DMS153 treated with DMSO at 0.1 percent for 48 hours (cell line): ENCODE data around the gene DAD1.
"Not testable (repeated sequence)": the region's sequence is repeated elsewhere in the genome, so short reads cannot be mapped to it uniquely, and the experiment has no call there.

ENCODE experiments used
- DNase-seq: peaks from one replicate; lab custom pipeline; 2025; ENCODE audit not compliant: unreplicated experiment; lab: John Stamatoyannopoulos, UW

DAD1 gene

DNA sequence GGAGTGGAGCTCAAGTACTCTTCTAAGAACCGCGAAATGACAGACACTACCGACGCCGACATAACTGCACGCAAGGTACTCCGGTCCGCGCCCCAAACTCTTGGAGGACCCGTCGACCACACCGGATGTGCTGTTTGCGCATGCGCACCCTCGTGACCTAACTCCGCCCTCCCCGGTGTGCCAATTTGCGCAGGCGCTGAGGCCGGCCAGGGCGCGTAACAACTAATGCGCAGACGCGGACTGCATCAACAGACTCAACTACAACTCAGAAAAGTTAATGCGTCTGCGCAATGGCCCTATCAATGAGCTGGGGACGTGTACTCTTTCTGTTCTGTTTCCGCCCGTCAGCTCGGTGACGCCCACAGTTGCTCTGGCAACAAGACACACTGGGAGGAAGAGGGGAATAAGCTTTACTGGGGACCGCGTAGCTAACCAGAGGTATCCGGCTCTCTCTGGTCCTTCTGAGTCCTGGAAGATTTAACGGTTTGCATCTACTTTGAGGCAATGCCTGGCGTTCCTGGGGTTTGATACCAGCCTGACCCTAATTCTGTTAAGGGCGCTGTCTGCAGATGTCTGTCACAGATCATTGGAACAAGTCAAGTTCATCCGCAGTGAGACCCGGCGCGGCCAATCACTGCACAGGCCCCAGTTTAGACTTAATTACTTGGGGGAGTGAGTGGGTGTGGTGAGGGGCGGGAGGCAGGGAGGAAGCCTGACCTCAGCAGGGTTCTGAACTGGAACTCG lies at the start of gene DAD1:
TSS of gene DAD1 (minus strand) at position 129 of the 744 bp plus-strand sequence. CDS start at position 62, 67 bp downstream.
- peak; percentile 98 for DNase-seq

DNA sequence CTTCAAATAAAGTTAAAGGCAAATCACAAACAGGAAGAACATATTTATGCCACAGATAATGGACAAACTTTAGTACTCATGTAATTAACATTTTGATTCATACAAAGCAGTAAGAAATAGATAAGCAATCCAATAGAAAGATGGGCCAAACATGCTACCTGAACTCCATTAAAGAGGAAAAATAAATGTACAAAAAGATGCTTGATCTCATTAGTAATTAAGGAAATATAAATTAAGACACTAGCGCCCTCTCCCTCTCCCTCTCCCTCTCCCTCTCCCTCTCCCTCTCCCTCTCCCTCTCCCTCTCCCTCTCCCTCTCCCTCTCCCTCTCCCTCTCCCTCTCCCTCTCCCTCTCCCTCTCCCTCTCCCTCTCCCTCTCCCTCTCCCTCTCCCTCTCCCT lies 47.0 kb upstream of the DAD1 start:
- DNase-seq: not testable (repeated sequence)

DNA sequence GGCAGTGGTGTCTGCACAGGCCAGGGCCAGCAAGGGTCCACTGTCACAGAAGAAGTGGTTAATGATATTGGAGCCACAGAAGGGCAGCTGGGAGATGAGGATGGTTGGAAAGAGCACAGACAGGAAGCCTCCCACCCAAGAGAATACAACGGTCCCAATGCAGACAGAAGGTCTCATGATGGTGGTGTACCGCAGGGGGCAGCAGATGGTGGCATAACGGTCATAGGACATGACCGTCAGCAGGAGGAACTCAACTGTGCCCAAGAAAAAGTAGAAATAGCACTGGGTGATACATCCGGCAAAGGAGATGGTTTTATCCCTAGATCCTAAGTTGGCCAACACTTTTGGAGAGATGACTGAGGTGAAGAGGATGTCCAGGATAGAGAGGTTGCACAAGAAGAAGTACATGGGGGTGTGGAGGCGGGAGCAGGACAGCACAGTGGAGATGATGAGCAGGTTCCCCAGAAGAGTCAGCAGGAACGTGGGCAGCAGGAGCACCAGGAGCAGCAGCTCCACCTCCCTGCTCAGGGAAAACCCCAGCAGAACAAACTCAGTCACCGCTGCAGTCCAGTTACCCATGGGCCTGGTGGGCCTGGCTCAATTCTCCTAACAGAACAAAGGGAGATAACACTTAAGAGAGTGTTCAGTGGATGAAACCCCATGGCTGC lies 45.3 kb upstream of the DAD1 start:
- no peak for DNase-seq

DNA sequence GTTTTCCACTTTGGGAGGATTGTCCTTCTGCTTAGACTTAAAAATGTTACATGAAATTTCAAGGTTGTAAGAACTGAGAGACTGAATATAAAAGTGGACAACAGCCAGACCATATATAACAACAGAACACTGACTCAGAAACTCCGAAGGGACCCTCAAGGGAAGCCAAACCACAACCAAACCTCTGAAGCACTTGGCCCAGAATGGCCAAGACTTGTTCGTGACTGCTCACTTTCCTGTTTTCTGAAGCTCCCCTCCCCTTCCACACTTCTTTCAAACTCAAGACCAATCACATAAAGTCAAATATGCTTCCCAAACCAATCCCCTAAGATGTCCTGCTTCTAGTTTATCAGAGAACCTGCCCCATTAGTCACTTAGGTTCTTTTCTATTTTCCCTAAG lies 41.5 kb upstream of the DAD1 start:
- no peak for DNase-seq

DNA sequence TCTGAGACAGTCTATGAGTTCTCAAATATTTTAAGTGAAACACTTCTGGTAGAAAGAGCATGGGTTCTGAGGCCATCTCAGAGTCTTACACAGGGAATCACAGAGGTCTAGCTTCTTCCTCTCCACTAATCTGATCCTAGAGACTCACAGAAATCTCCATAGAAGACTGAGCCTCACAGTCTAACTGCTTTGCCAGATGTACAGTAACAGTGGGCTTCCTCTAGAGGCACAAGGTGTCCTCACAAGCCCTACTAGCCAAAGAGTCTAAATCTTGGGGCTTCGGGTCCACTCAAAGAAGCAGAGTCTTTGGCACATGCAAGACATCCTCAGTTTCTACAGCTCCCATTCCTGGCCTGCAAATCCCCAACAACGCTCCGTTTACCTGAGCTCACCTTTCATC lies 41.0 kb upstream of the DAD1 start:
- DNase-seq: no peak

DNA sequence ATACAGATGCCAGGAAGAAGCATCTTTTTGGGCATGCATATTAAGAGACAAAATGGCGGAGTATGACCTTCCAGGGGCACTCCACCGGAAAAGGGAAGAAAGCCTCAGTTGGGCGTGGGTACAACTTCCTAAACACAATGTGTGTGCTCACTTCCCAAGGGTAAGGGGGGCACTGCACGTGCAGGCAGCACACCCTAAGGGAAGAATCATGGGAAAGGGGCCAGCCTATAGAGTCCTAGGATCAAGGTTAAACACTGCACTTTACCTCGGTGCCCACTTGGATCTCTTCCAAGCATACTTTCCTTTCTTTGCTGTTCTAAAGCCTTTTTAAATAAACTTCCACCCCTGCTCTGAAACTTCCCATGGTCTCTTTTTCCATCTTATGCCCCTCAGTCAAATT lies 40.3 kb upstream of the DAD1 start:
- DNase-seq: no peak

DNA sequence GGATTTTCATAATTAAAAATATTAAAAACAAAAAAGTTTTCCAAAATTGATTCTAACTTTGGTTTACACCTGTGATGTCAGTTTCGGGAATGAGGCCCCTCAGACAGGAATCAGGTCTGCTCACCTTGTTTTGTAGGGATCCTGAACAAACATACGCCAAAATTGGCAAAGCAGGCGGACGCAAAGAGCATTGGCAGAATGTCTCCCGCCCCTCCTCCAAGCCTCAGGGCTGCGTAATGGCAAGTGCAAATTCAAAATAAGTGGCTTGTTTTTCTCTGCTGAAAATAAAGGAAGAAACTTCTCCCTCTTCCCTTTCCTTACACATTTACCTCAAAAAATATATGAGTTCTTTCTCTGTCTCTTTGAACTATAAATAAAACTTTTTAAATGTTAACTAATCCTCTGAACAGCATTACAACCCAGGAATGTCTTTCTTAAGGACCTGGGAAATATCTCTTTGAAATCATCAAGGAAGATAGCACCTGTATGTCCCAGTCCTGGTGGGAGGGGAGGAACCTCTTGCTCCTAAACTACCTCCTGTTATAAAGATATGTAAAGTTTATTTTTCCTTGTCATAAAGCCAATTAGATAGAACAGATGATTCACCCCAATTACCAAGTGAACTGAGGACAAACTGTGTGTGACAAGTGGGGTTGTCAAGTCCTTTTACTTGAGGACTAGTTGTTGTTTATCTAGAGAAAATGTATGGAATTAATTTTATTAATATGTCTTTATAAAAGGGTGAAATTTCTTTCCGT lies 38.7 kb upstream of the DAD1 start:
- no peak for DNase-seq

DNA sequence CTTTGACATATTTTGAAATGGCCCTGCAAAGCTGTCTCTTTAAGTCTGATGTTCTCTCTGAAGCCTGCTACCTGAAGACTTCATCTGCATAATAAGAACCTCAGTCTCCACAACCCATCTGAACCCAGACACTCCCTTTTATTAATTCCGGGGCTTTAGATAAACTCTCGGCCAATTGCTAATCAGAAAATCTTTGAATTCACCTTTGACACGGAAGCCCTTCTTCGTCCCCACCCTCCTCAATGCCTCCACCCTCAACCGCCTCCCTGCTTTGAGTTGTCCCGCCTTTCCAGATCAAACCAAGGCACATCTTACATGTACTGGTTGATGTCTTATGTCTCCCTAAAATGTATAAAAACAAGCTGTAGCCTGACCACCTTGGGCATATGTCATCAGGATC lies 37.6 kb upstream of the DAD1 start:
- DNase-seq: no peak

DNA sequence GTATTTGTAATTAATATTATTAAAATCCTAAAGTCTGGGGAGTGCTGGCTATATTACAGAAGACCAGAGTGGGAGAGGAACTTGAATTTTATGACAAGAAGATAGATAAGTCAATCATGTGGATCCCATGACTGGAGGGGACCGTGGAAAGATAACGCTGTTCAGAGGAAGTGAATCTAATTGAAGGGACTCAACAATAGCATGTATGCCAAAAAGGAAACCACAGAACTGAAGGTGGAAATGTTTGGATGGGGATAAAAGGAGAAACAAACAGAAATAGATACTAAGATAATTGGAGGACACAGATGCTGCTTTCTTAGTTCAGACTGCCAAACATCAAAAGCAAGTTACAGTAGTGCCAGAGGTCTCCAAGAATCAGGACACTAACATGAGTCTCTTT lies 34.0 kb upstream of the DAD1 start:
- DNase-seq: no peak

DNA sequence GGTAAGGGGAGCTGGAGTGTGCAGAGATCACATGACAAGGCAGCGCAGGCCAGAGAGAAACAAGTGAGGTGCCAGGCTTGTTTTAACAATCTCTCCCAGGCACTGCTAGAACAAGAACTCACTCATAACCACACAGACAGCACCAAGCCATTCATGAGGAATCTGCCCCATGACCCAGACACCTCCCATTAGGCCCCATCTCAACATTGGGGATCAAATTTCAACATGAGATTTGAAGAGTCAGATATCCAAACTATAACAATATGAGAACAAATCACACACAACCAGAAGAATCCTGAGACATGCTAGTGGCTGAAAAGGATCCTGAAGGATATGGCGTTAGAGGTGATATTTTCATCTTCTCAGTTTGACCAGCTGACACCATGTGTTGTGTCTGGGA lies 33.2 kb upstream of the DAD1 start:
- no peak for DNase-seq

DNA sequence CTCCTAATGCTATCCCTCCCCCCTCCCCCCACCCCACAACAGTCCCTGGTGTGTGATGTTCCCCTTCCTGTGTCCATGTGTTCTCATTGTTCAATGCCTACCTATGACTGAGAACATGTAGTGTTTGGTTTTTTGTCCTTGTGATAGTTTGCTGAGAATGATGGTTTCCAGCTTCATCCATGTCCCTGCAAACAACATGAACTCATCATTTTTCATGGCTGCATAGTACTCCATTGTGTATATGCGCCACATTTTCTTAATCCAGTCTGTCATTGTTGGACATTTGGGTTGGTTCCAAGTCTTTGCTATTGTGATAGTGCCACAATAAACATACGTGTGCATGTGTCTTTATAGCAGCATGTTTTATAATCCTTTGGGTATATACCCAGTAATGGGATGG lies 26.7 kb upstream of the DAD1 start:
- not testable (repeated sequence) for DNase-seq

DNA sequence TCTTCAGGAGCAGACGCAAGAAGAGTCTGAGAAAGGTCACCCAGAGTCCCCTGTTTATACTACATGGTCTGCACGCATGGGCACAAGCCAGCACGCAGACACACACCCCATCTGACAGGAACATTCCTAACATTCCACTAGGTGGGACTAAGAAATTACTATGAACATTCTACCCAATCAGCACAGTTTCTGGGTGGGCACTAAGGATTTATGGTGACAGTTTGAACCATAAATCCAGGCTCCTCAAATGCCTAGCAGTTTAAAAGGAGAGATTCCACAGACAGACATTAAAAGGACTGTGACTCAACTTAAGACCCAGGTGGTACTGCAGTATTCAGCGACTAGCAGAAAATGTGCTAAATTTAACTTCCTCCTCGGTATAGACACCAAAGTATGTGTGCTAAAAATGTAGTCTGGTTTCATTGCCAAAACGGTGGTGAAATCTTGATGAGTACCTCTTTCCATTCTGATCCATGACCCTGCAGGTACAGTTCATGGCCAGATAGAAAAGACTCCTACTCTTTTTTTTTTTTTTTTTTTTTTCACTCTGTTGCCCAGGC lies 25.3 kb upstream of the DAD1 start:
- no peak for DNase-seq

DNA sequence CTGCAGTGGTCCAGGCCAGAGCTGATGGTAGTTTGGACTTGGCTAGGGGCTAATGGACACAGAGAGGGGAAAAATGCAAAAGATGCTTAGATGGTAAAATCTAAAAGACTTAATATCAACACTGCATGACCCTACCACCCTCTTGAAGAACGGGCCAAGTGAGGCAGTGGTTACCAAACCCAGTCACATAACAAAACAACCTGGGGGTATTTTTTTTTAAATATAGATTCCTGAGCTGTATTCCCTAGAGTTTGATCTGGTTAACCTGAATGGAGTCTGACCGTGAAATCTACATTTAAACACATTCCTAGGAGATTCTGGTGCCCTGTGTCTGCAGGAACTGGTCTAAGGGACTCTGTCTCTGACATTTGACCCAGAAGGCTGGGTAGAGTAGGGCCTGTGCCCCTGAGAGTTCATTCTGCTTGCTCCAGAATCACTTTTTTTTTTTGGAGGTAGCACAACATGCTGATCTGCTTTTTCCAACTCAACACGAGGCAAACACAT lies 24.8 kb upstream of the DAD1 start:
- no peak for DNase-seq

DNA sequence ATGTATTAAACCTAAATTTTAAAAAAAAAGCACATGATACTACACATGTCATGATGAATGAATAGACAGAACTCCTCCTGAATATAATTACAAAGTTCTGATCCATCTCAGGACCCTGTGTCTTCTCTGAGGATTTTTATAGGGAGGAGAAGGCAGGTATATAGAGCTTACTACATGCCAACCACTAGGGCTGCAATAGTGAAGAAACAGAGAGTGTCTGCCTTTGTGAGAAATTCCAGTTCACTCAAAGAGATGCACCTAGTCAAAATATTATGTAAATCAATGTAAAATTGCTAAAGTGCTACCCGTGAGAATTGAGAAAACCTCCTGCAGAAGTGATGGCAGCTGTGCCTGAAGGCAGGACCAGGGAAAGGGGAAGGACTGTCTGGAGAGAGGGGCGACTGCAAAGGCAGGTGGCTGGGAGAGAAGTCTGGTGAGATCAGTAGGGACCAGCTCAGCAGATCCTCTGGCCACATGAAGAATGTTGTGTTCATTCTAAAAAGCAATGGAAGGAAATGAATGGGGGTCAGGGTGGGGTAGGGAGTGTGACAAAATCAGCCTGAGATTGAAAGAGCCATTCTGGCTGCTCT lies 24.2 kb upstream of the DAD1 start:
- DNase-seq: no peak

DNA sequence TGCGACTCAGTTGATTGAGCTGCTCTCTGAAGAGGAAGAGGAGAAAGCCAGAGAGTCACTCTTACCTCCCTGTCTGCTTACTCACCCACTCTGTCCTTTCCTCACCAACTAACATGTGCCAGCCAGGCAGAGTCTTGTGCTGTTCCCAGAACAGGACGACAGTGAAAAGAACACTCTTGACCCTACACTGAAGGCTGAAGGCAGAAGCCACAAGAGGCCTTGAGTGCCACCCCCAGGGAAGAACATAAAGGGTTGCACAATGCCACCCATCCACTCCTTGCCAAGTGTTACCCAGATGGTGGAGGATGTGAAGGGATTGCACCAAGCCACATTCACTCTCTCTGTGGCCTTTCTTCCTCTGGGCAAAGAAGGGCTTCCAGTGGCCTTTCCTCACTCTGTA lies 21.9 kb upstream of the DAD1 start:
- DNase-seq: no peak

DNA sequence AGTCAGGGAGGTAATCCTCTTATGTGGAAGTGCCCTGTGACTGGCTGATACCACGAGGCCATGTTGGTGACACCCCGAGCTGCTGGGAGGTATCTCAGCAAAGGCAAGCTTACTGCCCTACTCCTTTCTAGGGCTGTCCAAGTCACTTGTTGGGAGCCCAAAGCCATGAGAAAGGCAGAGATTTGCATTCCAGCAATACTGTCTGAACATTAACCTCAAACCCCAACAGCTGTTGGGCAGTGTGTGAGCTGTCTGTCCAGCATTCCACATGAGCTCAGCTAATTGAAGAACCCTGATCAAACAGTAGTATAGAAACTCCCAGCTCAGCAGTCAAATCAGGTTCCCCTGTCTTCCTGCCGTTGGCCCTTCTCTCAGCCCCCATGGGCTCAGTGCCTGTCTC lies 18.3 kb upstream of the DAD1 start:
- DNase-seq: no peak

DNA sequence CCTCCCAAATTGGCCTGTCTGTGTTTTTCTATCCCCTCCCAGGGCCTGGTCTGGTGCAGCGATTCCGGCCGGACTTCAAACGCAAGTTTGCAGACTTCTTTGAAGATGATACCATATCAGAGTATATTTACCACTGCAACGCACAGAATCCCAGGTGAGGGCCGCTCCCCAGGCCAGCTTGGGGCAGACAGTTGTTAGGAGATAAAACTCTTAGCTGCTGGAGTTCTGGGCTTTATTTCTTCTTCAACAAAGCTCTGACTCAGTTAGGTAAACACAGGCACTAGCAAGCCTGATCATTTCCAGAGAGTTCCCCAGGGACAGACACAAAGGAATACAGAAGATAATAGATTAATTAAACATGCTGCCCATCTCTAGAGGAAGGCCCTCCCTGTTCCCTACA lies 17.4 kb upstream of the DAD1 start:
- no peak for DNase-seq

DNA sequence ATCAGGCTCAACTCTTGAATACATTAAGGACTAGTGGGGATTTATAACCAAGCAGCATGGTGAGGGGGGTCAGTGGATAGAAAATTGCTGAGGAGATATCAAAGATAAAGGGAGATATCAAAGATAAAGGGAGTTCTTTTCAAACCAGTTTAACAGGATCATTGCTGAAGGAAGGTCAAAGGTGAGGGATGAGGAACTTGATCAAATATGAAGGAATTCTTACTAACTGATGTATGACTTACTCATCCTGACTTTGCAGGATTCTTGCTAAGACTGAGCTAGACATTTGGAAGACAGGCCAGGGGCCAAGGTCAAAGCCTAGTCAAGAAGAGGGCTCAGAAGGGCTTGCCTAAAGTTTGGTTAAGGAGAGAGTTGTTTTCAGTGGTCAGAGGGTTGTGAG lies 13.8 kb upstream of the DAD1 start:
- no peak for DNase-seq

DNA sequence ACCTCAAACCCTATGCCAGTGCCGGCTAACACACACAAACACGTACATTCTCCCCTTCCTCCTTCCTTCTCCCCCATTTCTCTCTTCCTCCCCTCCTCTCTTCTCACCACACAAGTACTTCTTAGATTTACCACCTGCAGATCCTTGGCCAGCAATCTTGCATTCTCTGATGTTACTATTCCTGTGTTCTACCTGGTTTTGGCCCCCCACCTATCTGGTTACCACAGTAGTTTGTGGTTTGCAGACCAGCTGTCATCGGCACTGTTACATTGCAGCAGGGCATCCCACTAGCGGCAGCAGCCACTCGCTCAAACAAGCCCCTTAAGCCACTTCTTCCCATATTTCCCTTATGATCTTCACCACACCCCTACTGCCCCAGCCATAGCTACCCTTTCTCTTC lies 13.0 kb upstream of the DAD1 start:
- DNase-seq: no peak

DNA sequence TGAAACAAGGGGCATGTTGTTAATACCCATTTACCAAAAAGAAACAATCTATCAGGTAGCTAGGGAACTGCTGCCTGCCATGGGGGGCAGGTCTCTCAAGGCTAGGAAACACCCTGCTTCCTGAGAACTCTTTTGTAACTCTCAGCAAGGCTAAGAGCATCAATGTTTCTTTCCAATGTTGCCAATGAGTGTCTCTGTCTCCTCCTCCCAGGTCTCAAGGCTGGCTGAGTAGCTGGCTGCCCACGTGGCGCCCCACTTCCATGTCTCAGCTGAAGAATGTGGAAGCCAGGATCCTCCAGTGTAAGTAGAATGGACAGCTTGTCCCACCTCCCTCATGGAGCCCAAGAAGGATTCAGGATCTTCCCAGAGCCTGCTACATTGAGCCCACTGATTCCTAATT lies 12.4 kb upstream of the DAD1 start:
- no peak for DNase-seq

DNA sequence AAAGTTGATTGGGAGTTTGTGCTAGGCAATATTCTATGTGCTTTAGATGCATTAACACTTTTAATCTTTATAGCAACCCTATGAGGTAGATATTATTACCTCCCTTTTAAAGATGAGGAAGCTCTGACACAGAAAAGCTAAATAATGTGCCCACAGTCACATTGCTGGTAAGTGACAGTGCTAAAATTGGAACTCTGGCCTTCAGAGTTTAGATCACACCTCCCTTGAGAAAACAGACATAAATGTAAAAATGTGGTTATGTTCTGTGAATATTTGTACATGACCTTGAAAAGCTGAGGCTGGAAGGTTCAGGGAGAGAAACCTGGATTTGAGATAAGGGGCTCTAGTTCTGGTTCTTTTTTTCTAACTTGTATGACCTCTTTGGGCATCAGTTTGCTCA lies 11.0 kb upstream of the DAD1 start:
- DNase-seq: no peak
